ENCODE measurements around the gene CYFIP1.

Gene CYFIP1

DNA sequence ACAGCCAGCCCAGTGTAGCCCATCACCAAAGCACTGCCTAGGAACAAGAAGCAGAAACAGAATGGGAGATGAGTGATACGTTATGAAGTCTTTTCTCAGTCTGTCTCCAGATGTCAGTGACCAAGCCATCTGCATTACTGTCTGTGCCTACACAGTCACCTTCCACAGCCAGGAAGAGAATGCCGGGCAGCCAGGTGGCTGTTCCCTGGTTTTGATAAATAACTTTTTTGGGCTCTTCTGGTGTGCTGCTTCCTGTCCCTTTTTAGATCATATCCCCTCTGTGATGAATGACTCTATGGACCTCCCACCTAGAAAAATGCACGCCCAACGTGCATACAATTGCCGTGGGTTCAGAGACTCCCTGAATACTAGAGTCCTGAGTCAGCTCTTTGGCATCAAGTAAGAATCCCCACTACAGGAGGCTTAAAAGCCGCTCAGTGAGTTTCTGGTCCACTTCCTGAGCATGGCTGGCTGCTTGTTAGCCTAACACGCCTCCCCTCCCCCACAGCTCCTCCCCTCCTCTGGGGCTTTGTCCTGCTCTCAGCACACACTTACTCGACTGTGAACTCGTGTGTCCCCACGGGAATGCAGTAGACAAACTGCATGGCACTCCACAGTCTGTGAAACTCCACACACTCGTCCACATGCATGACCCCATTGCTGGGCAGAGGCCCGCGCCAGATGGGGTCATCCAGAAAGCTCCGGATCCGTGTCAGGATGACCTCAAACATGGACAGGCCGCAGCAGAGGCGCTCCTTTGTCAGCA lies 107.0 kb downstream of the CYFIP1 start:
- no peak overlapping the region for H3K4me3 ChIP-seq (ENCODE audit: insufficient read depth, low read length, poor library complexity, severe bottlenecking)
- H3K27me3 ChIP-seq (ENCODE audit: low read length), result no peaks in the 10 kb centered on the region
- H2AFZ ChIP-seq (ENCODE audit: low read depth, low read length, severe bottlenecking), result no peak overlapping the region
- no peaks in the 10 kb centered on the region for H3K9me3 ChIP-seq (ENCODE audit: insufficient read depth, low read length)
- H3K9me2 ChIP-seq (replicated peaks; ENCODE audit: insufficient read depth, low read length), result no peaks in the 10 kb centered on the region
- no peaks in the 10 kb centered on the region for H4K20me1 ChIP-seq (ENCODE audit: low read depth, low read length)
- H3F3A ChIP-seq (ENCODE audit: insufficient read depth), result no peaks in the 10 kb centered on the region
- H3K27ac ChIP-seq (ENCODE audit: low read depth, low read length), result no peak overlapping the region
- H3K9ac ChIP-seq (ENCODE audit: low read length), result no peak overlapping the region
- H3K4me2 ChIP-seq (ENCODE audit: low read depth, low read length, poor library complexity, severe bottlenecking), result no peak overlapping the region
- 0 out of 2 replicates have a peak, but pooled peaks cover 3% of the 10 kb centered on the region for H3K36me3 ChIP-seq (ENCODE audit: low read length)
- no peak for TF ChIP-seq EZH2phosphoT487 (conservative IDR thresholded peaks at IDR 0.05; ENCODE audit: low read length)
- TF ChIP-seq, protein P1, sequence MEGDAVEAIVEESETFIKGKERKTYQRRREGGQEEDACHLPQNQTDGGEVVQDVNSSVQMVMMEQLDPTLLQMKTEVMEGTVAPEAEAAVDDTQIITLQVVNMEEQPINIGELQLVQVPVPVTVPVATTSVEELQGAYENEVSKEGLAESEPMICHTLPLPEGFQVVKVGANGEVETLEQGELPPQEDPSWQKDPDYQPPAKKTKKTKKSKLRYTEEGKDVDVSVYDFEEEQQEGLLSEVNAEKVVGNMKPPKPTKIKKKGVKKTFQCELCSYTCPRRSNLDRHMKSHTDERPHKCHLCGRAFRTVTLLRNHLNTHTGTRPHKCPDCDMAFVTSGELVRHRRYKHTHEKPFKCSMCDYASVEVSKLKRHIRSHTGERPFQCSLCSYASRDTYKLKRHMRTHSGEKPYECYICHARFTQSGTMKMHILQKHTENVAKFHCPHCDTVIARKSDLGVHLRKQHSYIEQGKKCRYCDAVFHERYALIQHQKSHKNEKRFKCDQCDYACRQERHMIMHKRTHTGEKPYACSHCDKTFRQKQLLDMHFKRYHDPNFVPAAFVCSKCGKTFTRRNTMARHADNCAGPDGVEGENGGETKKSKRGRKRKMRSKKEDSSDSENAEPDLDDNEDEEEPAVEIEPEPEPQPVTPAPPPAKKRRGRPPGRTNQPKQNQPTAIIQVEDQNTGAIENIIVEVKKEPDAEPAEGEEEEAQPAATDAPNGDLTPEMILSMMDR (IDR thresholded peaks at IDR 0.05; ENCODE audit: insufficient read depth, low read length, poor library complexity, severe bottlenecking), result no peak
- no peaks in the 10 kb centered on the region for H3K79me2 ChIP-seq (ENCODE audit: insufficient read depth, low read length)

DNA sequence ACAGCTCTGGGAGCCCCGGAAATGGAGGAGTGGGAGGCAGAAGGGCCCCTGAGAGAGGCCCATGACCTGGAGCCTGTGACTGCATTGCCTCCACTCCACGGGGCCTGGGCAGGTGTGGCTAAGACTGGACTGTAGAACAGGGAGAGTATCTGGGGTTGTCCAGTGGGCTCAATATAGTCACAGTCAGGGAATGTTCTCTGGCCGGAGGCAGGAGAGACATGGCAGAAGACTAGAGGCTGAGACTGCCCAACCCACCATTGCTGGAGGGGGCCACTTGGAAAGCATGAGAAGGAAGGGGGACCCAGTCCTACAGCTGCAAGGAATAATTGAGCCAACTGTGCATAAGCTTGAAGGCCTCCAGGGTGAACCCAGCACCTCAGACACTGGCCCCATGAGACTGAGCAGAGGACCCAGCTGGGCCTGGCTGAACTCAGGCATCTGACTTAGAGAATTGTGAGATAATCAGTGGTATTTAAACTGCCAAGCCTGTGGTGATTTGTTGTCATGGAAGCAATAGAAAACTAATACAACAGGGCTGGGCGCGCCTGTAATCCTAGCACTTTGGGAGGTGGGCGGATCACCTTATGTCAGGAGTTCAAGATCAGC lies 108.6 kb downstream of the CYFIP1 start:
- H4K20me1 ChIP-seq (ENCODE audit: low read depth, low read length), result no peaks in the 10 kb centered on the region
- TF ChIP-seq, protein P1 (IDR thresholded peaks at IDR 0.05; ENCODE audit: insufficient read depth, low read length, poor library complexity, severe bottlenecking), result no peak
- TF ChIP-seq EZH2phosphoT487 (conservative IDR thresholded peaks at IDR 0.05; ENCODE audit: low read length), result no peak
- no peaks in the 10 kb centered on the region for H3K27me3 ChIP-seq (ENCODE audit: low read length)
- no peak overlapping the region for H2AFZ ChIP-seq (ENCODE audit: low read depth, low read length, severe bottlenecking)
- H3K4me3 ChIP-seq (ENCODE audit: insufficient read depth, low read length, poor library complexity, severe bottlenecking), result no peak overlapping the region
- H3F3A ChIP-seq (ENCODE audit: insufficient read depth), result no peaks in the 10 kb centered on the region; the same call in 1 of the 2 replicates
- H3K4me2 ChIP-seq (ENCODE audit: low read depth, low read length, poor library complexity, severe bottlenecking), result no peak overlapping the region
- H3K36me3 ChIP-seq (ENCODE audit: low read length), result peaks cover 17% of the 10 kb centered on the region
- no peaks in the 10 kb centered on the region for H3K9me2 ChIP-seq (replicated peaks; ENCODE audit: insufficient read depth, low read length)
- no peak overlapping the region for H3K27ac ChIP-seq (ENCODE audit: low read depth, low read length)
- H3K79me2 ChIP-seq (ENCODE audit: insufficient read depth, low read length), result no peaks in the 10 kb centered on the region
- H3K9ac ChIP-seq (ENCODE audit: low read length), result no peak overlapping the region
- no peaks in the 10 kb centered on the region for H3K9me3 ChIP-seq (ENCODE audit: insufficient read depth, low read length)

DNA sequence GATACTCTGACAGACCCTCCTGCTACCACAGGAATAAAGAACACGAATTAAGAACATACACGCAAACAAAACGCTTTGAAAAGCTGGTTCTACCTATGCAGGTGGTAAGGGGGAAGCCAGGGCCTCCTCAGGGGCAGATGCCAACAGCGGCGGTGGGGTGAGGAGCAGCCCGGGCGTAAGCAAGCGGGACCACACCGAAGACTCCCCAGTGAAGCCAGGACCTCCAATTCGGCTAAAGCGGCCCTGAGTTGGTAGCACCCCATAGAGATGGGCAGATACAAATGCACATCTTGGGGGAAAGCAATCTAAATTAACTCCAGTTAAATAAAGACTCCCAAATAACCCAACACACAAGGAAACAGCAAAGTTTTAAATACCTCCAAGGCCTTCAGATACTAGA lies 109.3 kb downstream of the CYFIP1 start:
- Histone ChIP-seq H3K27me3 (ENCODE audit: low read length) (no peaks in the 10 kb centered on the region), H3K4me2 (ENCODE audit: low read depth, low read length, poor library complexity, severe bottlenecking) (no peak overlapping the region), H2AFZ (ENCODE audit: low read depth, low read length, severe bottlenecking) (no peak overlapping the region), H3K9ac (ENCODE audit: low read length) (no peak overlapping the region), H3F3A (ENCODE audit: insufficient read depth) (no peaks in the 10 kb centered on the region; the same call in 1 of the 2 replicates), H3K79me2 (ENCODE audit: insufficient read depth, low read length) (no peaks in the 10 kb centered on the region), H3K27ac (ENCODE audit: low read depth, low read length) (no peak overlapping the region), H3K9me2 (replicated peaks; ENCODE audit: insufficient read depth, low read length) (no peaks in the 10 kb centered on the region), H3K36me3 (ENCODE audit: low read length) (peaks cover 17% of the 10 kb centered on the region), H3K9me3 (ENCODE audit: insufficient read depth, low read length) (no peaks in the 10 kb centered on the region), H4K20me1 (ENCODE audit: low read depth, low read length) (no peaks in the 10 kb centered on the region), H3K4me3 (ENCODE audit: insufficient read depth, low read length, poor library complexity, severe bottlenecking) (no peak overlapping the region)
- no peak for TF ChIP-seq EZH2phosphoT487 (conservative IDR thresholded peaks at IDR 0.05; ENCODE audit: low read length)
- TF ChIP-seq, protein P1 (IDR thresholded peaks at IDR 0.05; ENCODE audit: insufficient read depth, low read length, poor library complexity, severe bottlenecking), result no peak

Data from SU-DHL-6 (cell line).